Ishikawa (cell line): ENCODE measurements around the gene DTD1.

Experiments
- CREB1 ChIP-seq: IDR thresholded peaks from 2 replicates; pipeline ENCODE4 v1.6.1; 2012; ENCODE audit warnings: low read depth
- EP300 ChIP-seq: IDR thresholded peaks from 2 replicates; pipeline ENCODE4 v1.6.1; 2012; ENCODE audit warnings: borderline replicate concordance
- REST ChIP-seq: IDR thresholded peaks from 2 replicates; pipeline ENCODE4 v1.6.1; 2012; ENCODE audit warnings: low read depth, mild to moderate bottlenecking
- TAF1 ChIP-seq: IDR thresholded peaks from 2 replicates; pipeline ENCODE4 v1.6.1; 2012; ENCODE audit warnings: low read depth, mild to moderate bottlenecking
- YY1 ChIP-seq: IDR thresholded peaks from 2 replicates; pipeline ENCODE4 v1.6.1; 2012; ENCODE audit warnings: low read depth

DNA sequence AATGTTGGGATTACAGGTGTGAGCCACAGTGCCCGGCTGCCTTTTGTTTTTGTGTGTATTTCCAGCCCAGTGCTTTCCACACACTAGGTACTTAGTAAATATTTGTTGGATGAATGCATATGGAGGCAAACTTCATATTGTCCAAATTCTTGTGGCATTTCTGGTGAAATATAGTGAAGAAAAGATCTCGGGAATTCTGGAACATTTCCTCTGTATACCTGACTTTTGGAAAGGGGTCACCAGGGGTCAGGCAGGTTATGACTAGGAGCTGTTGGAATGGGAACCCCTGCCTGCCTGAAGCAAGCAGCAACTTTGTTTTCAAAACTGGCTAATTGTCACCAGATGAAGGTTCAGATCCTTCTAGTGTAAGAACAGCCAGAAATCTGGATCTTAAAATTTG is 213.7 kb downstream of the DTD1 start:
- TF ChIP-seq YY1 (no peak), EP300 (no peak), REST (no peak), TAF1 (no peak), CREB1 (no peak)
